HG03196 (cell line): Measurements from ENCODE around the gene PCDHA4.
"Not testable (repeated sequence)": the region's sequence is repeated elsewhere in the genome, so short reads cannot be mapped to it uniquely, and the experiment has no call there.

Source experiments
- ATAC-seq: cut with Tn5 transposase; IDR thresholded peaks from one replicate; pipeline ENCODE4 v1.9.1; 2021; ENCODE audit not compliant: unreplicated experiment

Gene PCDHA4

DNA sequence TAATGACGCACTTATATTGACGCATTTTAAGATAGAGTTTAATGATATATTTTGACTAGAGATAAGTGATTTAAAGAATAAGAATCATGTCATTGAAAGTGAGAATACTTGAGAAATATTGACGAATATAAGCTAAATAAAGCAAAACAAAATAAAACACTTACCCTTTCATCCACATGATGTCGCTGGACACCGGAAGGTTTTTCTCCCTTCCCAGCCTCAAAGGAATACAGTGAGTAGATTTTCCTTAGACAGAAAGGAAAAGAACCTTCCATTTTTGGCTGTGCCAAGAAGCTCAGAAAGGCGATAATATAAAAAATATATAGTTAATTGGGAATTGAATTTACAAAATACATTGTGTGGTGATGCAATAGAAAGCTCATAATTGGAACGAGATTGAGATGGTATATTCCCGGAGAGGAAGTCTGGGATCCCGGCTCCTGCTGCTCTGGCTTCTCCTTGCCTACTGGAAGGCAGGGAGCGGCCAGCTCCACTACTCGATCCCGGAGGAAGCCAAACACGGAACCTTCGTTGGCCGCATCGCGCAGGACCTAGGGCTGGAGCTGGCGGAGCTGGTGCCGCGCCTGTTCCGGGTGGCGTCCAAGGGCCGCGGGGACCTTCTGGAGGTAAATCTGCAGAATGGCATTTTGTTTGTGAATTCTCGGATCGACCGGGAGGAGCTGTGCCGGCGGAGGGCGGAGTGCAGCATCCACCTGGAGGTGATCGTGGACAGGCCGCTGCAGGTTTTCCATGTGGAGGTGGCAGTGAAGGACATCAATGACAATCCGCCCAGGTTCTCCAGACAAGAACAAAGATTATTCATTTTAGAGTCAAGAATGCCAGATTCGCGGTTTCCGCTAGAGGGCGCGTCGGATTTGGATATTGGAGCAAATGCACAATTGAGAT, 14.8 kb downstream of the PCDHA4 start, which contains the start of gene PCDHA5:
Gene PCDHA5 (plus strand): TSS at position 239 of the 906 bp plus-strand sequence.
- ATAC-seq = no peak

DNA sequence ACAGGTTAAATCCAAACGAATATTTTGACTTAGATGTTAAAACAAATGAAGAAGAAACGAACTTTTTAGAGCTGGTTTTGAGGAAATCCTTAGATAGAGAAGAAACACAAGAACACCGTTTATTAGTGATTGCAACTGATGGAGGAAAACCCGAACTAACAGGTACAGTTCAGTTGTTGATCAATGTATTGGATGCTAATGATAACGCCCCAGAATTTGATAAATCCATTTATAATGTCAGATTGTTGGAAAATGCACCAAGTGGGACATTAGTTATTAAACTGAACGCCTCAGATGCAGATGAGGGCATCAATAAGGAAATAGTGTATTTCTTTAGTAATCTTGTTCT, 15.4 kb downstream of the PCDHA4 start:
- ATAC-seq = no peak

DNA sequence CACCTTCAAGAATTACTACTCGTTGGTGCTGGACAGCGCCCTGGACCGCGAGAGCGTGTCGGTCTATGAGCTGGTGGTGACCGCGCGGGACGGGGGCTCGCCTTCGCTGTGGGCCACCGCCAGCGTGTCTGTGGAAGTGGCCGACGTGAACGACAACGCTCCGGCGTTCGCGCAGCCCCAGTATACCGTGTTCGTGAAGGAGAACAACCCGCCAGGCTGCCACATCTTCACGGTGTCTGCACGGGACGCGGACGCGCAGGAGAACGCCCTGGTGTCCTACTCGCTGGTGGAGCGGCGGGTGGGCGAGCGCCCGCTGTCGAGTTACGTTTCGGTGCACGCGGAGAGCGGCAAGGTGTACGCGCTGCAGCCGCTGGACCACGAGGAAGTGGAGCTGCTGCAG, 16.1 kb downstream of the PCDHA4 start:
- not testable (repeated sequence) for ATAC-seq

DNA sequence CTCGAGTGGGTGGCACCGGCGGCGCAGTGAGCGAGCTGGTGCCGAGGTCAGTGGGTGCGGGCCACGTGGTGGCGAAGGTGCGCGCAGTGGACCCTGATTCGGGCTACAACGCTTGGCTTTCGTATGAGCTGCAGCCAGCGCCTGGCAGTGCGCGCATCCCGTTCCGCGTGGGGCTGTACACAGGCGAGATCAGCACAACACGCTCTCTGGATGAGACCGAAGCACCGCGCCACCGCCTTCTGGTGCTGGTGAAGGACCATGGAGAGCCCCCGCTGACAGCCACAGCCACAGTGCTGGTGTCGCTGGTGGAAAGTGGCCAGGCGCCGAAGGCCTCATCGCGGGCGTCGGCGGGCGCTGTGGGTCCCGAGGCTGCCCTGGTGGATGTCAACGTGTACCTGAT, 16.6 kb downstream of the PCDHA4 start:
- no peak for ATAC-seq

DNA sequence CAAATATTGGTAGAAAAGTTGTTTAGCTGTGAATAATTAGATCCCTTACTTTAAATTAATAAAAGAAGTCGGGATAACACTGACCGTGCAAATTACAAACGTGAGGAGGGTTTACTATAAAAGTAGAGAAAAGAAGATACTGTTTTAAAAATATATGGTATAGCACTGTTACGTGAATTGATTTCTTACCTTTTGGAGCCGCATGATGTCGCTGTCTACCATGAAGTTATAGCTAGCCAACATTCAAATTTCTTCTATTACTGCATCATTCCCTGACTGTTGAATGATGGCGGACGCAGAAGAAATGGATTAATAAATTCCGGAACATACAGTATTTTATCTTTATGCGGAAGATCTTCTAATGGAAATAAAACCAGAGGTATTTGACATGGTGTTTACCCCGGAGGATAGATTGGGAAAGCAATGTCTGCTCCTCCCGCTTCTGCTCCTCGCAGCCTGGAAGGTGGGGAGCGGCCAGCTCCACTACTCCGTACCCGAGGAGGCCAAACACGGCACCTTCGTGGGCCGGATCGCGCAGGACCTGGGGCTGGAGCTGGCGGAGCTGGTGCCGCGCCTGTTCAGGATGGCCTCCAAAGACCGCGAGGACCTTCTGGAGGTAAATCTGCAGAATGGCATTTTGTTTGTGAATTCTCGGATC, 21.0 kb downstream of the PCDHA4 start, which contains the start of gene PCDHA6:
Gene PCDHA6 (plus strand): TSS at position 257 of the 658 bp plus-strand sequence. CDS start 132 bp downstream, at position 389.
- ATAC-seq = no peak

DNA sequence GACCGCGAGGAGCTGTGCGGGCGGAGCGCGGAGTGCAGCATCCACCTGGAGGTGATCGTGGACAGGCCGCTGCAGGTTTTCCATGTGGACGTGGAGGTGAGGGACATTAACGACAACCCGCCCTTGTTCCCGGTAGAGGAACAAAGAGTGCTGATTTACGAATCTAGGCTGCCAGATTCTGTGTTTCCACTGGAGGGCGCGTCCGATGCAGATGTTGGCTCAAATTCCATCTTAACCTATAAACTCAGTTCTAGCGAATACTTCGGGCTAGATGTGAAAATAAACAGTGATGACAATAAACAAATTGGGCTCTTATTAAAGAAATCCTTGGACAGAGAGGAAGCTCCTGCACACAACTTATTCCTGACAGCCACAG, 21.5 kb downstream of the PCDHA4 start:
- ATAC-seq = no peak

DNA sequence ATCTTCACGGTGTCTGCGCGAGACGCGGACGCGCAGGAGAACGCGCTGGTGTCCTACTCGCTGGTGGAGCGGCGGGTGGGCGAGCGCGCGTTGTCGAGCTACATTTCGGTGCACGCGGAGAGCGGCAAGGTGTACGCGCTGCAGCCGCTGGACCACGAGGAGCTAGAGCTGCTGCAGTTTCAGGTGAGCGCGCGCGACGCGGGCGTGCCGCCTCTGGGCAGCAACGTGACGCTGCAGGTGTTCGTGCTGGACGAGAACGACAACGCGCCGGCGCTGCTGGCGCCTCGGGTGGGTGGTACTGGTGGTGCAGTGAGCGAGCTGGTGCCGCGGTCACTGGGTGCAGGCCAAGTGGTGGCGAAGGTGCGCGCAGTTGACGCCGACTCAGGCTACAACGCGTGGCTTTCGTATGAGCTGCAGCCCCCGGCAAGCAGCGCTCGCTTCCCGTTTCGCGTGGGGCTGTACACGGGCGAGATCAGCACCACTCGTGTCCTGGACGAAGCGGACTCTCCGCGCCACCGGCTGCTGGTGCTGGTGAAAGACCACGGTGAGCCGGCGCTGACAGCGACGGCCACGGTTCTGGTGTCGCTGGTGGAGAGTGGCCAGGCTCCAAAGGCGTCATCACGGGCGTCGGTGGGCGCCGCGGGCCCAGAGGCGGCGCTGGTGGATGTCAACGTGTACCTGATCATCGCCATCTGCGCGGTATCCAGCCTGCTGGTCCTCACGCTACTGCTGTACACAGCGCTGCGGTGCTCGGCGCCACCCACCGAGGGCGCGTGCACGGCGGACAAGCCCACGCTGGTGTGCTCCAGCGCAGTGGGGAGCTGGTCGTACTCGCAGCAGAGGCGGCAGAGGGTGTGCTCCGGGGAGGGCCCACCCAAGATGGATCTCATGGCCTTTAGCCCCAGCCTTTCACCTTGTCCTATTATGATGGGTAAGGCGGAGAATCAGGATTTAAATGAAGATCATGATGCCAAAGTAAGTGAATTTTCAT, 22.9 kb downstream of the PCDHA4 start:
- ATAC-seq = not testable (repeated sequence)

DNA sequence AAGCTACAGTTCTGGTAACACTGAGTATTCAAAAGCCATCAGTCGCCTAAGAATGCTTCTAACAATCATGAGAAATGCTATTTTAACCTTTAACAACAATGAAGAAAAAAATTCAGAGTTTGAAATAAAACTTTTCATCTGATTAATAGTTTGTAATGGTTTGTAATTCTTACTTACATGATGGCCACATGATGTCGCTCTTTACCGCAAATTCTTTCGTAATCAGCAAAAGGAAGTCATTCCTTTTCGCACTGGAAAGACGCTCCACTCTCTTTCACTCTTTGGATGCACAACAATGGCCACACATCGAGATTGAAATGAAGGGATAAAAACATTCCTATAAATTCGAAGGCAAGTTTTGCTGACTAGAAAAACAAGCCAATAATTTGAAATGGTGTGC, 27.1 kb downstream of the PCDHA4 start, which contains the start of gene PCDHA7:
Gene PCDHA7 (plus strand): TSS at position 277 of the 400 bp plus-strand sequence. CDS start 115 bp downstream, at position 392.
- no peak for ATAC-seq

DNA sequence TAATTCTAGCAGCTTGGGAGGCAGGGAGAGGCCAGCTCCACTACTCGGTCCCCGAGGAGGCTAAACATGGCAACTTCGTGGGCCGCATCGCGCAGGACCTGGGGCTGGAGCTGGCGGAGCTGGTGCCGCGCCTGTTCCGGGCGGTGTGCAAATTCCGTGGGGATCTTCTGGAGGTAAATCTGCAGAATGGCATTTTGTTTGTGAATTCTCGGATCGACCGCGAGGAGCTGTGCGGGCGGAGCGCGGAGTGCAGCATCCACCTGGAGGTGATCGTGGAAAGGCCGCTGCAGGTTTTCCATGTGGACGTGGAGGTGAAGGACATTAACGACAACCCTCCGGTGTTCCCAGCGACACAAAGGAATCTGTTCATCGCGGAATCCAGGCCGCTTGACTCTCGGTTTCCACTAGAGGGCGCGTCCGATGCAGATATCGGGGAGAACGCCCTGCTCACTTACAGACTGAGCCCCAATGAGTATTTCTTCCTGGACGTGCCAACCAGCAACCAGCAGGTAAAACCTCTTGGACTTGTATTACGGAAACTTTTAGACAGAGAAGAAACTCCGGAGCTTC, 27.7 kb downstream of the PCDHA4 start:
- ATAC-seq = not testable (repeated sequence)

DNA sequence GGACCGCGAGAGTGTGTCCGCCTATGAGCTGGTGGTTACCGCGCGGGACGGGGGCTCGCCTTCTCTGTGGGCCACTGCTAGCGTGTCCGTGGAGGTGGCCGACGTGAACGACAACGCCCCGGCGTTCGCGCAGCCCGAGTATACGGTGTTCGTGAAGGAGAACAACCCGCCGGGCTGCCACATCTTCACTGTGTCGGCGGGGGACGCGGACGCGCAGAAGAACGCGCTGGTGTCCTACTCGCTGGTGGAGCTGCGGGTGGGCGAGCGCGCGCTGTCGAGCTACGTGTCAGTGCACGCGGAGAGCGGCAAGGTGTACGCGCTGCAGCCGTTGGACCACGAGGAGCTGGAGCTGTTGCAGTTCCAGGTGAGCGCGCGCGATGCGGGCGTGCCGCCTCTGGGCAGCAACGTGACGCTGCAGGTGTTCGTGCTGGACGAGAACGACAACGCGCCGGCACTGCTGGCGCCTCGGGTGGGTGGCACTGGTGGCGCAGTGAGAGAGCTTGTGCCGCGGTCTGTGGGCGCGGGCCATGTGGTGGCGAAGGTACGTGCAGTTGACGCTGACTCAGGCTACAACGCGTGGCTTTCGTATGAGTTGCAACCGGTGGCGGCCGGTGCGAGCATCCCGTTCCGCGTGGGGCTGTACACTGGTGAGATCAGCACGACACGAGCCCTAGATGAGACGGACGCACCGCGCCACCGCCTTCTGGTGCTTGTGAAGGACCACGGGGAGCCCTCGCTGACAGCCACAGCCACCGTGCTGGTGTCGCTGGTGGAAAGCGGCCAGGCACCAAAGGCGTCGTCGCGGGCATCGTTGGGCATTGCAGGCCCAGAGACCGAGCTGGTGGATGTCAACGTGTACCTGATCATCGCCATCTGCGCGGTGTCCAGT, 29.0 kb downstream of the PCDHA4 start:
- ATAC-seq = no peak

DNA sequence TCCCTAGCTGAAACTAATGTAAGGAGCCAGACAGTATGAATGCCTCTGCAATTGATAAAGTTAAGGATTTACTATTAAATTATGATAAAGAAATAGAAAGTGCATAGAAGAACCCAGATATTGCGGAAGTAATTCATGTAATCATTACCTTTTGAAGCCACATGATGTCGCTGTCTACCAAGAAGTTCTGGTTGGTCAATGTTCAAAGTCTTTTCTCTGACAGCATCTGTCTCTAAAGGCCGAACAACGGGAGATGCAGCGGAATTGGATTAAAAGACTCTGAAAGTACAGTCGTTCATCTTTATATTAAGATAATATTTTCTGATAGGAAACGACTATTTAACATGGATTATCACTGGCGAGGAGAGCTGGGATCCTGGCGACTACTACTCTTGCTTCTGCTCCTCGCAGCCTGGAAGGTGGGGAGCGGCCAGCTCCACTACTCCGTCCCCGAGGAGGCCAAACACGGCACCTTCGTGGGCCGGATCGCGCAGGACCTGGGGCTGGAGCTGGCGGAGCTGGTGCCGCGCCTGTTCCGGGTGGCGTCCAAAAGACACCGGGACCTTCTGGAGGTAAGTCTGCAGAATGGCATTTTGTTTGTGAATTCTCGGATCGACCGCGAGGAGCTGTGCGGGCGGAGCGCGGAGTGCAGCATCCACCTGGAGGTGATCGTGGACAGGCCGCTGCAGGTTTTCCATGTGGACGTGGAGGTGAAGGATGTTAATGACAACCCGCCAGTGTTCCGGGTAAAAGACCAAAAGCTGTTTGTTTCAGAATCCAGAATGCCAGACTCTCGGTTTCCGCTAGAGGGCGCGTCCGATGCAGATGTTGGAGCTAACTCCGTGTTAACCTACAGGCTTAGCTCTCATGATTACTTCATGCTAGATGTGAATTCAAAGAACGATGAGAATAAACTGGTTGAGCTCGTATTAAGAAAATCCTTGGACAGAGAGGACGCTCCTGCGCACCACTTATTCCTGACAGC, 34.4 kb downstream of the PCDHA4 start, which contains the start of gene PCDHA8:
Gene PCDHA8 (plus strand): TSS at position 210 of the 985 bp plus-strand sequence. CDS start 135 bp downstream, at position 345.
- no peak for ATAC-seq

DNA sequence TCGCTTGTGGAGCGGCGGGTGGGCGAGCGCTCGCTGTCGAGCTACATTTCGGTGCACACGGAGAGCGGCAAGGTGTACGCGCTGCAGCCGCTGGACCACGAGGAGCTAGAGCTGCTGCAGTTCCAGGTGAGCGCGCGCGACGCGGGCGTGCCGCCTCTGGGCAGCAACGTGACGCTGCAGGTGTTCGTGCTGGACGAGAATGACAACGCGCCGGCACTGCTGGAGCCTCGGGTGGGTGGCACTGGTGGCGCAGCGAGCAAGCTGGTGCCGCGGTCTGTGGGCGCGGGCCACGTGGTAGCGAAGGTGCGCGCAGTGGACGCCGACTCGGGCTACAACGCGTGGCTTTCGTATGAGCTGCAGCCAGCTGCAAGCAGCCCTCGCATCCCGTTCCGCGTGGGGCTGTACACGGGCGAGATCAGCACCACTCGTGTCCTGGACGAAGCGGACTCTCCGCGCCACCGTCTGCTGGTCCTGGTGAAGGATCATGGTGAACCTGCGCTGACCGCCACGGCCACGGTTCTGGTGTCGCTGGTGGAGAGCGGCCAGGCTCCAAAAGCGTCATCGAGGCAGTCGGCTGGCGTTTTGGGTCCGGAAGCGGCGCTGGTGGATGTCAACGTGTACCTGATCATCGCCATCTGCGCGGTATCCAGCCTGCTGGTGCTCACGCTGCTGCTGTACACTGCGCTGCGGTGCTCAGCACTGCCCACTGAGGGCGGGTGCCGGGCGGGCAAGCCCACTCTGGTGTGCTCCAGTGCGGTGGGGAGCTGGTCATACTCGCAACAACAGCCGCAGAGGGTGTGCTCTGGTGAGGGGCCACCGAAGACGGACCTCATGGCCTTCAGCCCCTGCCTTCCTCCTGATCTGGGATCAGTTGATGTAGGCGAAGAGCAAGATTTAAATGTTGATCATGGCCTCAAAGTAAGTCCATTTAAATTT, 36.2 kb downstream of the PCDHA4 start:
- no peak for ATAC-seq

DNA sequence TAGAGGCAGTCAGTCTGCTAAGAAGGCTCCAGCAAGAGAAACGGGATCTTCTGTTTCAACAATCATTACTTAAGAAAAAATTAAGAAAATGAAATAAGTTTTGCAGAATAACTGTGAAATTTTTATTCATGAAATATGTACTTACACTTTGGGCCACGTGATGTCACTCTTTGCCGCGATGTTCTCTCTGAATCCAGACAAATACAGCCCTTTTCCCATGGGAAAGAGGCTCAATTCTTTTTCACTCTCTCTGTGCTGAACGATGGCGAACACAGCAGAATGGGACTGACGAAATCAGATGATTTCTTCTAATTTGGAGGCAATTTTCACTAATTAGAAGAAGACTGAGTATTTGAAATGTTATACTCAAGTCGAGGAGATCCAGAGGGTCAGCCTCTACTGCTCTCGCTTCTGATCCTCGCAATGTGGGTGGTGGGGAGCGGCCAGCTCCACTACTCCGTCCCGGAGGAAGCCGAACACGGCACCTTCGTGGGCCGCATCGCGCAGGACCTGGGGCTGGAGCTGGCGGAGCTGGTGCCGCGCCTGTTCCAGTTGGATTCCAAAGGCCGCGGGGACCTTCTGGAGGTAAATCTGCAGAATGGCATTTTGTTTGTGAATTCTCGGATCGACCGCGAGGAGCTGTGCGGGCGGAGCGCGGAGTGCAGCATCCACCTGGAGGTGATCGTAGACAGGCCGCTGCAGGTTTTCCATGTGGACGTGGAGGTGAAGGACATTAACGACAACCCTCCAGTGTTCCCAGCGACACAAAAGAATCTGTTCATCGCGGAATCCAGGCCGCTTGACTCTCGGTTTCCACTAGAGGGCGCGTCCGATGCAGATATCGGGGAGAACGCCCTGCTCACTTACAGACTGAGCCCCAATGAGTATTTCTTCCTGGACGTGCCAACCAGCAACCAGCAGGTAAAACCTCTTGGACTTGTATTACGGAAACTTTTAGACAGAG, 41.6 kb downstream of the PCDHA4 start, which contains the start of gene PCDHA9:
Gene PCDHA9 (plus strand): TSS at position 244 of the 964 bp plus-strand sequence. CDS start 114 bp downstream, at position 358.
- ATAC-seq = not testable (repeated sequence)

DNA sequence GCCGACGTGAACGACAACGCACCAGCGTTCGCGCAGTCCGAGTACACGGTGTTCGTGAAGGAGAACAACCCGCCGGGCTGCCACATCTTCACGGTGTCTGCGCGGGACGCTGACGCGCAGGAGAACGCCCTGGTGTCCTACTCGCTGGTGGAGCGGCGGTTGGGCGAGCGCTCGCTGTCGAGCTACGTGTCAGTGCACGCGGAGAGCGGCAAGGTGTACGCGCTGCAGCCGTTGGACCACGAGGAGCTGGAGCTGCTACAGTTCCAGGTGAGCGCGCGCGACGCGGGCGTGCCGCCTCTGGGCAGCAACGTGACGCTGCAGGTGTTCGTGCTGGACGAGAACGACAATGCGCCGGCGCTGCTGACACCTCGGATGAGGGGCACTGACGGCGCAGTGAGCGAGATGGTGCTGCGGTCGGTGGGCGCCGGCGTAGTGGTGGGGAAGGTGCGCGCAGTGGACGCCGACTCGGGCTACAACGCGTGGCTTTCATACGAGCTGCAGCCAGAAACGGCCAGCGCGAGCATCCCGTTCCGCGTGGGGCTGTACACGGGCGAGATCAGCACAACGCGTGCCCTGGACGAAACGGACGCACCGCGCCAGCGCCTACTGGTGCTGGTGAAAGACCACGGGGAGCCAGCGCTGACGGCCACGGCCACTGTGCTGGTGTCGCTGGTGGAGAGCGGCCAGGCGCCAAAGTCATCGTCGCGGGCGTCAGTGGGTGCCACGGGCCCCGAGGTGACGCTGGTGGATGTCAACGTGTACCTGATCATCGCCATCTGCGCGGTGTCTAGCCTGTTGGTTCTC, 43.2 kb downstream of the PCDHA4 start:
- not testable (repeated sequence) for ATAC-seq
